ENCODE results near the gene ASRGL1.

The ASRGL1 gene

DNA sequence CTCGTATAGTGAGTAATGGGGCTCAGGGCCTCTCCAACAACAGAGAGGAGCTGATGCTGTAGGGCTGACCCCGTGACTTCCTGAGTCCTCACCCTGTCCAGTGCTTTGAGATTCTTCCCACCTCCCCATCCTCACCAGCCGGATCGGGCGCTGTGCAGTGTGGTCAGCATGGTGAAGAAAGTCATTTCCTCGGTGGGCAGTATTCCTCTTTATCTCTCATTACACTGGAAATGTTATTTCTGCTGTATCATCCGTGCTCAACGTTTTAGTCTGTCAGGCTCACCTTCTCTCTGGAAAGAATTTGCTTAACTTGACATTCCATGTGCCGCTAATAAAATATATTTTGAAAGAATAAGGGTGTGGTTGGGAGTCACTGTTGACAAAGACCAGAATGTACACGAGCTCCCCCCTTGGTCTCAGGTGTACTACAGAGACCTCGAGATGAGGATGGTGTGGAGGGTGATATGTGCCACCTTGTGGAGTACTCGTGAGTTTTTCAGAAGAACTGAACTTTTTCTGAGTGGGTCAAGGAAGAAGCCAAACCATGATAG lies 55.9 kb downstream of the ASRGL1 start:
- DNase-seq (ENCODE audit: low spot score): peak; percentile 35

DNA sequence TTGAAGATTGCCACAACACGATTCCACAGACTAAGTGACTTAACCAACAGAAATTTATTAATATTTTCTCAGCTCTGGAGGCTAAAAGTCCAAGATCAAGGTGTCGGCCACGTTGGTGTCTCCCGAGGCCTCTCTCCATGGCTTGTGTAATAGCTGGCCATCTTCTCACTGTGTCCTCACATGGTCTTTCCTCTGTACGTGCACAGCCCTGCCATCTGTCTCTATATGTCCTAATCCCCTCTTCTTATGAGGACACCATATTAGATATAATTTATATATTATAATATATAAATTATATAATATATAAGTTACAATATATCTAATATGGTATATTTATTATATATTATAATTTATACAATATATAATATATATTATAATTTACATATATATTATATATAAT lies 56.5 kb downstream of the ASRGL1 start:
- no peak for DNase-seq (ENCODE audit: low spot score)

DNA sequence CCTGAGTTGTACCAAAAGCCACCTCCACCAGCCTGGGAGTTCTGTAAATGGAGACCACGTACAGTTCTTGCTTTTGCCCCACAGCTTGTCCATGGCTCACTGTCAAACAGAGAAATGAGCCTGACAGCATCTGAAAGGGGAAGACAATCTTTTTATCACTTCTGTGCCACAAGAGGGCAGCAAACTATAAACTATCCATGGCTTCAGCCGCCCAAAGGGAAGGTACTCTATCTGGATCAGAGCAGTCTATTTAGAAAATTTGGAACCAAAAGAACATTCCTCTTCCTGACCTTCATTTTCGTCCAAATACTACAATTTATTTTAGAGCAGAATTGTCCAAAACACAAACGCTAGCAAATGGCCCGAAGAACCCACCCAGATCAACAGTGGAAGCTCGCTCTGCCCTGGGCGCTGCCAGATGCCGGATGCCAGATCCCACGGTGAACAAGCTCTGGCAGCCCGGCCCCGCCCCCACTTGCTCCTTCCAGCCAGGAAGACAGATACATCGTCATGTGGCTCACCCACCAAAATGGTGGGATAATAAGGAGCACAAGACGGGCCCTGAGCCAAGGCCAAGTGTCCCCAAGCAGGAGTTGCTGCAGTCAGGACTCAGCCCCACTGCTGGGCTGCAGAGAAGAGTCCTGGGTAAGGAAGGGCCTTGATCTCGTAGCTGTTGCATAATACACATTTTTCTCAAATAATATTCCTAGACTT lies 57.7 kb downstream of the ASRGL1 start:
- DNase-seq (ENCODE audit: low spot score): peak; percentile 86

DNA sequence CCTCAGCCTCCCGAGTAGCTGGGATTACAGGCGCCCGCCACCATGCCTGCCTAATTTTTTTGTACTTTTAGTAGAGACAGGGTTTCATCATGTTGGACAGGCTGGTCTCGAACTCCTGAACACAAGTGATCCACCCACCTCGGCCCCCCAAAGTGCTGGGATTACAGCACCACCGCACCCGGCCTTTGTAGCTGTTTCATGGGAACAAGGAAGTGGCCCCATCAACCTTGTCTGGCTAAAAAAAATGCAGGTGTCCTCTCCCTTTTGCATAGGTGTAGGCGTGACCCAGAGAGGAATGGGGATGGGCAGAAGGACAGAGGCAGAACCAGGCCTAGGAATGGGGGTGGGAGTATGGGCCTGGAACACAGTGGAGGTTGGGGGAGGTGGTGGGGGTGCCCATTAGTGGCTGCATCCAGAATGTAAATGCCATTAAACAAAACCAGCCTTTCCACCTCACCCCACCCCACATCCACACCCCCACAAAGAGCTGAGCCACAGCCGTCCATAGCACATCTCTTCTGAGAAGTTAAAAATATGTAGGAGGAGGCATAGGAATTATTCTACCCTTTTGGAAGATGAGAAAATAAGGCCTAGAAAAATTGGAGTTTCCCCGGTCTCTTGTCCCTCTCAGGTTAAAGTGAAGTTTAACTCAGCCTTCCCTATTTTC lies 58.8 kb downstream of the ASRGL1 start:
- DNase-seq (ENCODE audit: low spot score): no peak

DNA sequence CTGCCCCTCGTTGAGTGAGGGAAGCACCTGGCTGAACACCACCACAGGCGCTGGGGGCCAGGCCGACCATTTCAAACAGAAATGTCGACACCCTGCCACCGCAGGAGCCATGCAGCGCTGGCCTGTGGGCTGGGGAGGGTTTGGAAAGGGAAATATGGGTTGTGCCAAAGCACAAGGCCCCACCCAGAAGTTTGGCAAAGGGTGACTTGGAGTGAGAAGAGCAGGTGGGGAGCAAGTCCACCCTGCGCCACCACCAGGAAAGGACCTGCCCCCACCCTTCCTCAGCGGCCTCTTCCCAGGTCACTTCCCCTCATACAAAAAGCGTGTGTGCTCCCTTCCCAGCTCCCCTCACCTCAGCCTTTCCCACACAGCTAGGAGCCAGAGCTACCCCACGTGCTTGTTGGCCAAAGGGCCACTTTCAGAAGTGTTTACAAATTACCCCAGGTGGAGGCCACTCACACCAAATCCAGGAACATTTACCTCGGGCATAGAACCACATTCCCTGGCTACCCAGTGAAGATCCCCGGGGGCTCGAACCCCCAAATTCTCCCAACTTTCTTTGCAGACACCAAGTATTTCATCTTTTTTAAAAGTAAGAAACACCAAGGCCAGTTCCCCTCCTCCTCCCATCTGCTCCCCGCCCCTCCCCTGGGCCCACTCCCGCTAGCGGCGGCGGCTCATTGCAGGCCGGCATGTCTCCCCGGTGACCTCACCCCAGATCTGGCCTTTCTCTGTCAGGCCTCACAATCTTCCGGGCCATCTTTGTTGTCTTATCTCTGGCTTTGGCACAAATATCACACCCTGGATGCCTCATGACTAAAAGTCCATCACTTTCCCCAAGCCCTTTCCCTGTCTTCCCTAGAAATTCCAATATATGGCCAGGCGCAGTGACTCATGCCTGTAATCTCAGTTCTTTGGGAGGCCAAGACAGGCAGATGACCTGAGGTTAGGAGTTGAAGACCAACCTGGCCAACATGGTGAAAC lies 61.1 kb downstream of the ASRGL1 start:
- peak; percentile 16 for DNase-seq (ENCODE audit: low spot score)

DNA sequence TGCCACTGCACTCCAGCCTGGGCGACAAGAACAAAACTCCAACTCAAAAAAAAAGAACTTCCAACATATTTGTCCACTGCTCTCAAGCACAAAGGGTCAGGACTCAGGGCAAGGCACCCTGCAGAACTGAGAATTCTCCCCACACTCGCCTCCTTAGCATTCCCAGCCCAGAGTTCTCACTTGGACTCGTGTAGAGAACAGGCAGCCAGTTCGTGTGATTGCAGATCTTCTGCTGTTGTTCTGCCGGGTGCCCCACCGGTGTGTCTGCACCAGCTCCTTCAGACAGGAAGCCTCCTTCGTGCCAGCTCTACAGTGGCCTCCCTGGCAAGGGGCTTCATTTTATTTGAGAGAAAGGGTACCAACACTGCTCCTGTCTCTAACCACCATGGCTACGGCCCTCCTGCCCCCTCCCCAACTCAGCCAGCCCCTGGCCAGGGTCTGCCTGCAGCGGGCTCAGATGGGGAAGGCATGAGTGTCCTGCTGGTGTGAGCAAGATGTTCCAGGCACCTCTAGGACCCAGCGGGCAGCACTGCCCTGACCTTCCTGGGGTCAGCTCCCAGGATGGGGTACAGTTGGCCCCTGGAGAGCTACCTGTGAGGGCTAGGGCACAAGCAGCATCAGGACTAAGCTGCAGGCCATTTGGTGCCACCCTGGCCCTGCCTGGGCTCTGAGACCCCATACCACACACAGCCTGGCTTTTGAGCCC lies 62.1 kb downstream of the ASRGL1 start:
- no peak for DNase-seq (ENCODE audit: low spot score)

DNA sequence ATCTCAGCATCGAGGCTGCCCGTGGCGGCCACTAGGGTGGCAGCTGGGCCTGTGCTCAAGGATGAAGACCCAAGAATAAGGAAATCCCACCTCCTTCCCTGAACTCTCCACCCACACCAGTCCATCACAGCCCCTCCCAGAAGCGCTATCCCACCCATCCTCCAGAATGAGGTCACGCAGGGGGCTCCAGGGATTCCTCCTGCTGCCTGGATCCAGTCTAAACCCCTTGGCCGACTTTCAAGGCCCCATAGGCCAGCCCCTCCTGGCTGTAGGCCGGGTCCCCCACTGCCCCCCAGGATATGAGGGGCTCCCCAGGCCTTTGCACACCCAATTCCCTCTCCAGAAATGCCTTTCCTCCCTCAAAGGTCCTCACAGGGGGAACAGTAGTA lies 62.6 kb downstream of the ASRGL1 start:
- no peak for DNase-seq (ENCODE audit: low spot score)

DNA sequence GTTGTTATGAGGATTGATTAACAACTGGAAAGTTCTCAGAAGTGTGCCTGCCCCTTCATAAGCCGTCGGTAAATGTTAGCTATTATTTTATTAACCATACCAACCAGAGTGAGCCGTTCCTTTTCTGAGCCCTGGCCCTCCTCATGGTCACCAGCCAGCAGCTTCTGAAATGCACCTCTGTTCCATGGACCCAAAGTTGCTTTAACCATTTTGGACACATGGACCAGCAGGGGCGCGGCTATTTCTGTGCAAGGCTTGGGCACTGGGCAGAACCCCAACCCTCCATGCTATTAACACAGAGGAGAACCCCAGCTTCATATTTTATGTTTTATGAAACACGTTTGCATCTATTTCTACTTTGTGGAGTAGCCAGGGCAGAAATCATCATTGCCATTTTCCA lies 63.0 kb downstream of the ASRGL1 start:
- no peak for DNase-seq (ENCODE audit: low spot score)

DNA sequence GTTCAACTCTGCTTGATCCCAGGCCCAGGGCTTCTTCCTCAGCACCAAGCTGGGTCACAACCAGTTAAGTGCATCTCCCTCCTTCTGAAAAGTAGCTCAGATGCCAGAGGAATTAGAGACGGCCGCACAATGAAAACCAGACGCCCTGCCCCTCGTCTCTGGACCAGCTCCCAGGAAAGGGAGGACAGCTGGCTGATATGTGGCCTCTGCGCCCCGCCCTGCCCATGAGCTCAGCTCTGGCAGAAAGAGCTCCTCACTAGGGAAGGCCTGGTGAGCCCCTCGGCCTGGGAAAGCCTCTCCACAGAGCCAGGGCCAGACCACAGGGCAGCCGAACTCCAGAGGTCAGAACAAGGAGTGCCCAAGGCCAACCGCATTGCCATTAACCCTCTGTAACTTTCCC lies 63.5 kb downstream of the ASRGL1 start:
- DNase-seq (ENCODE audit: low spot score): no peak

DNA sequence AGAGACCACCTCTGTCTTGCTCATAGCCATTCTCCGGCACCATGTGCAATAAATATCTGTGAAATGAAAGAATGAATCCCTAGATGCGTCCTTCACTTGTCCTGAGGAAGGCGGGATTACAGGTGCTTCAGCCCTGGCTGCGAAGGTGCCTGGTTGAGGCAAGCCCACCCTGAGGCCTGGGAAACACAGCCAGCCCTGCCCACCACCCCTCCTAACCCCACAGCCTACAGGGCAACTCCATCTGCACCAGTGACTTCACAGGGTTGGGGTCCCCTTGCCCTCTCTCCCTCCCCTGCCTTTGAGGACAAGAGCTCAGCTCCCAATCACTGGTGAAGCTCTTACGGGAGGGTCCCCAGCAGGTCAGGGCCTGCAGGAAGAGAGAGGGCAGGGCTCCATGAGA lies 64.1 kb downstream of the ASRGL1 start:
- no peak for DNase-seq (ENCODE audit: low spot score)

DNA sequence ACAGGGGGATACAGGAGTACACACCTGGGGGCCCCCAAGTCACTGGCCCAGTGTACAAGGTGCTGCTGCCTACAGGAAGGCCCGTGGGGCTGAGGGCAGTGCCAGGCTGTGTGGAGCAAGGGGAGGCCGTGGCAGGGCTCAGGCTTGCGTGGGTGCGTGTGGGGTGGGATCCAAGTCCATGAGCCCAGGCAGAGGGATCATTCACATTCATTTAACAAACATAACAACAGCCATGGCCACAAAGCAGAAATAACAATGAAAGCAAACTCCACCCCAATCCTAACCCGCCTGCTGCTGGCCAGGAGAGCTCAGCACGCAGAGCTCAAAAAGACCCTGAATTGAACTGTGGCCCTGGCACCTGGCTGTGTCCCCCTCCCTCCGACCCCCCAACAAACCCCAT lies 64.6 kb downstream of the ASRGL1 start:
- no peak for DNase-seq (ENCODE audit: low spot score)

DNA sequence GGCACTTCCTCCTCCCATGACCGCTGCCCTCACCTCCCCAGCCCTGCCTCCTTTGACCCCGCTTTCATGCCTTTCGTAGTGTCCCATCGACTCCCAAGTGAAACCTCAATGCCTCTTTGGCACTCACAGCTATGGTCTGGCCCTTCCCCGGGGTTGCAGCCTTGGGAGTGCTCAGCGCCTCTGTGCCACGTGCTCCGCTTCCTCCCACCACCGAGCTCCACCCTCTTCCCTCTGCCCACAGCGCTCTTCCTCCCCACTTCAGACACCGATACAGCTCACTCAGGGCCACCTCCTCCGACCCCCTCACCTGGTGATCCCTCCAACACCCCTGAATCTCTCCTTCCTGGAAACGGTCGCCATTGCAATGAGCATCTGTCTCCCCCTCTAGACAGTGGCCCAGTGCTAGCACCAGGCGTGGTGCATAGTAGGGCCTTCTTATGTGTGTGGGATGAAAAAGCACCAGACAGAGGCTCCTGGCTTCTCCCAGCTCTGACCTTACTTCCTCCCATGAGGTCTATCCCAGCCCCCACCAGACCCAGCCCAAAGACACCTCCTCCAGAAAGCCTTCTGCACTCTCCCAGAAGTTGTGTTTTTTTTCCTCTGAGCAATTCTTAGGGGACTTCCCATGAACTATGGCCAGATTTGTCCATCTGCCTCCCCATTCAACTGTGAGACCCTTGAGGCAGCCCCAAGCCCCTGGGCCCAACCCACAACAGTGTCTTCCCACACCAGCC lies 65.1 kb downstream of the ASRGL1 start:
- no peak for DNase-seq (ENCODE audit: low spot score)

DNA sequence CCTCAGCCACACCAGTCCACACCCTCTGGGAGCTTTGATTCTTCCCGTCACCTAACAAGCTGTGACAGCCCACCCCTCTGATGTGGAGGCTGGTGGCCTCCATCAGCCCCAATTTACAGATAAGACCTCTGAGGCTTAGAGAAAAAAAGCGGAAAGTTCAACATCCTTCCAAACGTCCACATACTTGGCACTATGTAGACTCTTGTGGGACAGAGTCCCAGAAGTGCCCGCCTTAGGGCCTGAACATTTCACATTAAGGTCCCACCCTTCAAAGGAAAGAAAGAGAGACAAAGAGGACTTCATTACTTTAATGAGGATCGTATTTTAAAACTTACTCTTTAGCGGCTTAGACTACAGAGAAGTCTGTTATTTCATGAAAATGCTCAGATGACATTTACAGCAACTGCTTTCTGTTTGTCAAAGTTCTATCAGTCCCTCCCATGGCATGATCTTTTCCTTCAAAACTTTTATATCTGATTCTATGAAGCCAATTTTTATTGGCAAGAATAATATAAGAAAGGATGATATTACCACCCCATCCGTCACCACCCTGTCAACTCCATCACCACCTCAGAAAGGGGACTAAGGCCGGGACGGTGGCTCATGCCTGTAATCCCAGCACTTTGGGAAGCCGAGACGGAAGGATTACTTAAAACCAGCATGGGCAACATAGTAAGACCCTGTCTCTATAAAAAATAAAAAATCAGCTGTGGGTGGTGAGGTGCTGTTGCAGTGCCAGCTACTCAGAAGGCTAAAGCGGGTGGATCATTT lies 65.9 kb downstream of the ASRGL1 start:
- DNase-seq (ENCODE audit: low spot score): no peak

DNA sequence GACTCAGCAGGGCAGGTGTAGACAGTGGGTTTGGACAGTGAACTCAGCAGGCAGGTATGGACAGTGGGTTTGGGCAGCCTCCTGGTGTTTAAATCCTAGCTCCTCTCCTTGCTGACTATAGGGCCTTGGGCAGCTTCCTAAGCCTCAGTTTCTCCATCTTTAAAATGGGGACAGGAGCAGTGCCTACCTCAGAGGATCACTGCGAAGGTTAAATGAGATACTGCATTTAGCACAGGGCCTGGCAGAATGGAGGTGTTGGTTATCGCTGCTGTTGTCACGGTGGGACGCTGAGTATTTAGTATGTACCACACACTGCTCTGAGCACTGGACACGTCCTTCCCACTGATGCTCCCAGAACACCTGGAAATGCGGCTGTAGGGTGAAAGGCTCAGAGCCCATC lies 67.2 kb downstream of the ASRGL1 start:
- no peak for DNase-seq (ENCODE audit: low spot score)

DNA sequence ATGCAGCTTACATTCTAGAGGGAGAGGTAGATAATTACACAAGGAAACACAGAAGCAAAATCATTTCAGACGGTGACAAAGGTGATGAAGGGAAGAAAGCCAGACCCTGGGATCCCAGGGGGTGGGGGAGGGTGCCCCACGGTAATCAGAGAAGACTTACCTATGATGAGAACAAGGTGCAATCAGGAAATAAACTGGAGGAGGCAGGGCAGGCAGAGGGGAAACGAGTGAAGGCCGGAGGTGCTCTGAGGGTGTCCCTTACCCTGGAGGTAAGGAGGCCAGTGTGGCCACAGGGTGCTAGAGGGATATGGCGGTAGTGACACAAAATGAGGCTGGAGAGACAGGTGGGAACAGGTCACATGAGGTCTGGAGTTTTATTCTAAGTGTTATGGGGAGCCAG lies 67.7 kb downstream of the ASRGL1 start:
- DNase-seq (ENCODE audit: low spot score): no peak

DNA sequence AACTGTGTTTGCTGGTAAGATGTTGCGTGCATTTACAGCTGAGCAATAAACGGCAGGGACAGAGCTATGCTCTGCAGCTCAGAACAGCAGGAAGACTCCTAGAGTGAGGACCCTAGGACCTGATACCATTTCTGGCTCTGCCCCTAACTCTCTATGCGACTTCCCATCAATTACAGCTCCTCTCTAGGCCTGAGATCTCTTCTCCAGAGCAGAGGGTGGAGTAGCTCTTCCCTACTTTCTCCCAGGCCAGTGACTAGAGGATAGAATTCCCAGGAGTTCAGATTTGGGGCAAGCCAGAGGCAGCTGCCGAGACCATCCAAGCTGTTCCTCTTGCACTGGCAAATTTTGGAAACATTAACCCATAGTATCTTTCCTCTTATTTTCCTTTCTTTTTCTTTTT lies 68.8 kb downstream of the ASRGL1 start:
- DNase-seq (ENCODE audit: low spot score): no peak

DNA sequence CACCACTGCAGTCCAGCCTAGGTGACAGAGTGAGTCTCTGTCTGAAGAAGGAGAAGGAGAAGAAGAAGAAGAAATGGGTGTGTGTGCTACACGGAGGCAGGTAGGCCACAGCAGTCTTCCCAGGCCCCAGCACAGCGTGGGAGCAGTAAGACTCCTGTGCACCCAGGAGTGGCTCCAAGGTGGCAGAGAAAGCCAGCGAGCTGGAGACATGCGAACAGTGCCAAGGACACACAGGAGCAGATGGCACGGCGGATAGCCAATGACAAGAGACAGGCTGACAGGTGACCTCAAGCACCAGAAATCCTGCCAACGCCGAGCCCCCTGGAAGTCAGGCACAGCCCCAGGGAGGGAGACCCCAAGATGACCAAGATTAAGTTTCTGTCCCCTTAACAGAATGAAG lies 72.6 kb downstream of the ASRGL1 start:
- no peak for DNase-seq (ENCODE audit: low spot score)

DNA sequence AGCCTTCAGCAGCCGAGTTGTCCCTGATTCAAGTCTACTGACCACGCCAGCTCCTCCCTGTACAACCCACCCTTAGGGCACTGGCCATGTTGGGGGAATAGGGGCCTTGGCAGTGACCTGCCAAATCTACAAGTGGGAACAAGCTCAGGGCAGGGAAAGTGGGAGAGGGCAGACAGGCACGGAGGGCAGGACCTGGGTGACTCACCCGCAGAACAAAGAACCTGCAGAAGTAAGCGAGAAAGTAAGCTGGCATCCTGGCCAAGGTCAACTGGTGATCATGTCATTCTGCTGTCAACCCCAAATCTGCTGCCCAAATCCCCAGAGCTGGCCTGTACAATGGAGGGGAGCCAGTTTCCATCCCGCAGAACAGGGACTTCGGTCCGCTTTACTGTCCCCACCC lies 73.7 kb downstream of the ASRGL1 start:
- no peak for DNase-seq (ENCODE audit: low spot score)

DNA sequence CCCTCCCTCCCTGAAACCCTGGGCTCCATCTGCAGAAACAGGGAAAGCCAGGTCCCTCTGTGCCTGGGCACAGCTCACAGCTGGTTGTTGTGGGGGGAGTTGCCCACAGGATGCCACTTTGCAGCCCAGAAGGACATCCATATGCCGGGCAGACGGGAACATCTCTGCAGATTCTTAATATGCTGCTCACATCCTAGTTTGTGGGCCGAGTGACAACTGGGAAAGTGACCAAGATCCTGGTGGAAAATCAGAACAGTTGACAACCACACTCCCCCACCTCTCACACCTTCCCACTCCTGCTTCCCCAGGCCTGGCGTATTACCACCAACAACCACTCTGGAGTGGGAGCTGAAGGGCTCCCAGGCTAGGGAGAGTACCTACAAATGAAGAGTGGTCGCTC lies 74.3 kb downstream of the ASRGL1 start:
- no peak for DNase-seq (ENCODE audit: low spot score)

DNA sequence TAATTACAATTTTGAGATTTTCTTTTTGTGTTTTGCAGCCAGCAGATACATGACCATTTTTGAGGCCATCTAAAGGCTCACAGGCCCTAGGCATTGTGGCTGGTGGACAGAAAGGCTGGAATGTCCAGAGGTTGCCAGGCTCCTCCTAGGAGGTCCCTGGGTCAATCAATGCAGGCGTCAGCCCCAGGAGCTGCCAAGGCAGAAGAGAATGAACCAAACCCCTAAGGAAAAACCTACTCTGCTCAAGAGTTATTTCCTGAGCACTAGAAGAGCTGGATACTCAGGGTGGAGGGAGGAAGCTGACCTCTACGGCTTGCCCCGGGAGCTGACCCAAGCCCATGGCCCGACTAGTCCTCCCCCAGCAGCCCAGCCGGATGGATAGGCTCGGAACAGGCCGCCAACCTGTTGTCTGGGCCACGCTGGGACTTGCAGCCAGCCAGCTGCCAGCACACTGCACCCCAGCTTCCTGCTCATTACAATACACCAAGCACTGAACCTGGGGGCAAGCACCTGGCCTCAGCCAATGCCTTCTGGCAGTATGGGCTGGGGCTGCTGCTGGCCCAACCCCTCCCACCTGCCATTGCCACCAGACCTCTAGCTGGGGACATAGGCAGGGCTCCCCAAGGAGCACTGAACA lies 75.9 kb downstream of the ASRGL1 start:
- DNase-seq (ENCODE audit: low spot score): no peak
